ENCODE measurements around the gene OTOS.

The OTOS gene

DNA sequence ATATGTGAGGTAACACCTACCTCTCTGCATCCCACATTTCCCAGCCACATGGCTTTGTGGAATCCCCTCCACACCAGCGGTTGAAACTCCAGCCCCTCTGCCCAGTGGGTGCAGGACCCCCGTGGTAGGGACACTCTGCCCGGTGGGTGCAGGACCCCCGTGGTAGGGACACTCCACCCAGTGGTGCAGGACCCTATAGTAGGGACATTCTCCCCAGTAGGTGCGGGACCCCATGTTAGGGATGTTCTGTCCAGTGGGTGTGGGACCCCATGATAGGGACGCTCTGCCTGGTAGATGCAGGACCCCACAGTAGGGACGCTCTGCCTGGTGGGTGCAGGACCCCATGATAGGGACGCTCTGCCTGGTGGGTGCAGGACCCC, 15.8 kb downstream of the OTOS start:
- H3K27me3 ChIP-seq (ENCODE audit: control insufficient read depth in 5 of 5, insufficient read depth in 4 of 5, low read length in 5 of 5), result peaks cover 0 to 4% (median 0%) of the 10 kb centered on the region in 5 donors
- no peak overlapping the region for H3K4me3 ChIP-seq (ENCODE audit: low read depth in 1 of 5, low read length in 5 of 5)
- H3K9me3 ChIP-seq (ENCODE audit: control insufficient read depth in 5 of 5, low read length in 5 of 5), result no peaks in the 10 kb centered on the region
- peaks cover 0 to 37% (median 35%) of the 10 kb centered on the region in 5 donors for H3K36me3 ChIP-seq (ENCODE audit: control insufficient read depth in 5 of 5, insufficient read depth in 5 of 5, low read length in 5 of 5)
- no peak overlapping the region for H3K9ac ChIP-seq (ENCODE audit: low read length in 5 of 5)
- H3K4me1 ChIP-seq (ENCODE audit: control insufficient read depth in 5 of 5, insufficient read depth in 5 of 5, low read length in 5 of 5), result no peaks in the 10 kb centered on the region
- no peak overlapping the region for H3K27ac ChIP-seq (ENCODE audit: low read depth, low read length)

DNA sequence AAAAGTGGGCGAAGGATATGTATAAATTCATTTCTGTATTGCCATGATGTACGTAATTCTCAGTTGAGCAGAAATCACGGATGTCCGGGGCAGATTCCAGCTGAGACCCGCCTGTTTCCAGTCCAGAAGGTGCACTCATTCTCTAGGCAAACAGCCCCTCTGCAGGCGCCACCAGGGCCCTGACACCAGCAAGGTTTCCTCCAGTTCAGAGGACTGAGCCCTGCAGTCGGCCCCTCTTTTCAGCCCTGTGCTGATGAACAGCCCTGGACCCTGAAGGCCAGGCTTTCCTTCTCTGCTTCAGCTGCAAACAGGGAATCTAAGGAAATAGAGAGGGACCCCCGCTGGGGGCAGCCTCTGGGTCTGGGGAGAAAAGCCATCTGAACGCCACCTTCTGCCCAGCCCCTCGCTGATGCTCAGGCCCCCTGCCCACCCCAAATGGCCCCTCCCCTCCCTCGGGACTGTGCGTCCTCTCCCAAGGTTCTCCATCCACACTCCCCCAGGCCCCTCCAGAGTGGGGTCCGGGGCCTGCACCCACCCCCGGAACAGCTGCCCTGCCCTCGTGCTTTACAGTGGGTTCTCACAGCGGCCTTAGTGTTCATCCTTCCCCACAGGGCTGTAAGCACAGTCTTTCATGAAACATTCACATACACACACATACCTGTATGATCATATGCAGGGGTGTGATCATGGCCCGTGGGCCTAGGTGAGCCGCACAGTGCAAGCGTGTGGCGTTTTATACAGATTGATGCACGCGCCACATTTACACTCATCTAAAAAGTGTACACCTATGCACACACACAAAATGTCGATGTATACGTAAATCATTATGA, 16.4 kb downstream of the OTOS start:
- Histone ChIP-seq H3K9me3 (ENCODE audit: control insufficient read depth in 5 of 5, low read length in 5 of 5) (peaks cover 0 to 2% (median 0%) of the 10 kb centered on the region in 5 donors), H3K9ac (ENCODE audit: low read length in 5 of 5) (no peak overlapping the region), H3K27ac (ENCODE audit: low read depth, low read length) (no peak overlapping the region)

DNA sequence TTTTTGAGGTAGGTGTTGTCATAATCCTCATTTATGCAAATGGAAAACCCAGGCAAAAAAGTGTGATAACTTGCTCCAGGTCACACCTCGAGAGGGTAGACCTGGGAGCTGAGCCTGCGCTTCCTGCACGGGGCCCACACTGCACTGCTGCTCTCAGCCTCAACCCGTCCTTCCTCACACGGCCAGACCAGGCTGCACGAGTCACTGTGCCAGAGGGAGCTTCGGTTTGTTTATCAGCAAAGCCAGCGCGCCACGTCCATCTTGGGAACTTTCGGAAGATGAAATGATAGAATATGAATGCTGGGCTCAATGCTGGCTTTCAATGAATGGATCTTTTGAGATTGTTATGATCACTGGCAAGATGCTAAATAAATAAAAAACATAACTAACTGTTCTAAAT, 18.8 kb downstream of the OTOS start:
- H3K4me3 ChIP-seq (ENCODE audit: low read depth in 1 of 5, low read length in 5 of 5), result no peak overlapping the region
- peaks cover 0 to 8% (median 3%) of the 10 kb centered on the region in 5 donors for H3K9me3 ChIP-seq (ENCODE audit: control insufficient read depth in 5 of 5, low read length in 5 of 5)
- H3K27me3 ChIP-seq (ENCODE audit: control insufficient read depth in 5 of 5, insufficient read depth in 4 of 5, low read length in 5 of 5), result peaks cover 0 to 4% (median 0%) of the 10 kb centered on the region in 5 donors
- no peak overlapping the region for H3K9ac ChIP-seq (ENCODE audit: low read length in 5 of 5)
- H3K27ac ChIP-seq (ENCODE audit: low read depth, low read length), result no peak overlapping the region
- H3K4me1 ChIP-seq (ENCODE audit: control insufficient read depth in 5 of 5, insufficient read depth in 5 of 5, low read length in 5 of 5), result no peaks in the 10 kb centered on the region
- H3K36me3 ChIP-seq (ENCODE audit: control insufficient read depth in 5 of 5, insufficient read depth in 5 of 5, low read length in 5 of 5), result peaks cover 0 to 12% (median 10%) of the 10 kb centered on the region in 5 donors

More for the DNA sequence above, 16.4 kb downstream of the OTOS start:
- Histone ChIP-seq H3K27me3 (ENCODE audit: control insufficient read depth in 5 of 5, insufficient read depth in 4 of 5, low read length in 5 of 5) (peaks cover 0 to 4% (median 0%) of the 10 kb centered on the region in 5 donors), H3K36me3 (ENCODE audit: control insufficient read depth in 5 of 5, insufficient read depth in 5 of 5, low read length in 5 of 5) (peaks cover 0 to 31% (median 29%) of the 10 kb centered on the region in 5 donors), H3K4me3 (ENCODE audit: low read depth in 1 of 5, low read length in 5 of 5) (no peak overlapping the region), H3K4me1 (ENCODE audit: control insufficient read depth in 5 of 5, insufficient read depth in 5 of 5, low read length in 5 of 5) (no peaks in the 10 kb centered on the region)

DNA sequence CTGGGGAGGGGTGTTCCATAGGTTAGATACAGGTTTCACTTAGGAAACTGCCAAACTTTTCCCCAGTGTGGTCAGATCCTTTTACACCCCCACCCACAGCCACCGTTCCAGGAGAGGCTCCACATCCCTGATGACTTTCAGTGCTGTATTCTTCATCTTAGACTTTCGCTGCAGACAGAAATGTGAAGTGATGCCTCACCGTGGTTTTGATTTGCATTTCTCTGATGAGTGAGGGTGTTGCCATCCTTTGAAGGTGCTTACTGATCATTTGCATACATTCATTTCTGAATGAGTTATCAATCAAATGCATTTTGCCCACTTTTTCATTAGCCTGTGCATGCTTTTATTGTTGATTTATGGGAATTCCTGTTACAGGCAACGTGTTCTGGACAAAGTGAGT, 19.3 kb downstream of the OTOS start:
- H3K4me1 ChIP-seq (ENCODE audit: control insufficient read depth in 5 of 5, insufficient read depth in 5 of 5, low read length in 5 of 5), result no peaks in the 10 kb centered on the region

GRCh38 chr2:240114233-240114632, 26.2 kb downstream of the OTOS start:
- no peaks in the 10 kb centered on the region for H3K4me1 ChIP-seq (ENCODE audit: control insufficient read depth in 5 of 5, insufficient read depth in 5 of 5, low read length in 5 of 5)
- peaks cover 0 to 16% (median 12%) of the 10 kb centered on the region in 5 donors for H3K27me3 ChIP-seq (ENCODE audit: control insufficient read depth in 5 of 5, insufficient read depth in 4 of 5, low read length in 5 of 5)
- no peak overlapping the region for H3K9ac ChIP-seq (ENCODE audit: low read length in 5 of 5)
- no peak overlapping the region for H3K27ac ChIP-seq (ENCODE audit: low read depth, low read length)
- peaks cover 0 to 8% (median 3%) of the 10 kb centered on the region in 5 donors for H3K9me3 ChIP-seq (ENCODE audit: control insufficient read depth in 5 of 5, low read length in 5 of 5)
- H3K36me3 ChIP-seq (ENCODE audit: control insufficient read depth in 5 of 5, insufficient read depth in 5 of 5, low read length in 5 of 5), result no peaks in the 10 kb centered on the region
- no peak overlapping the region for H3K4me3 ChIP-seq (ENCODE audit: low read depth in 1 of 5, low read length in 5 of 5)

More for the DNA sequence above, 19.3 kb downstream of the OTOS start:
- H3K27me3 ChIP-seq (ENCODE audit: control insufficient read depth in 5 of 5, insufficient read depth in 4 of 5, low read length in 5 of 5), result peaks cover 0 to 4% (median 0%) of the 10 kb centered on the region in 5 donors
- no peak overlapping the region for H3K4me3 ChIP-seq (ENCODE audit: low read depth in 1 of 5, low read length in 5 of 5)
- peaks cover 0 to 8% (median 3%) of the 10 kb centered on the region in 5 donors for H3K9me3 ChIP-seq (ENCODE audit: control insufficient read depth in 5 of 5, low read length in 5 of 5)
- H3K36me3 ChIP-seq (ENCODE audit: control insufficient read depth in 5 of 5, insufficient read depth in 5 of 5, low read length in 5 of 5), result peaks cover 0 to 7% (median 6%) of the 10 kb centered on the region in 5 donors
- H3K9ac ChIP-seq (ENCODE audit: low read length in 5 of 5), result no peak overlapping the region
- no peak overlapping the region for H3K27ac ChIP-seq (ENCODE audit: low read depth, low read length)

DNA sequence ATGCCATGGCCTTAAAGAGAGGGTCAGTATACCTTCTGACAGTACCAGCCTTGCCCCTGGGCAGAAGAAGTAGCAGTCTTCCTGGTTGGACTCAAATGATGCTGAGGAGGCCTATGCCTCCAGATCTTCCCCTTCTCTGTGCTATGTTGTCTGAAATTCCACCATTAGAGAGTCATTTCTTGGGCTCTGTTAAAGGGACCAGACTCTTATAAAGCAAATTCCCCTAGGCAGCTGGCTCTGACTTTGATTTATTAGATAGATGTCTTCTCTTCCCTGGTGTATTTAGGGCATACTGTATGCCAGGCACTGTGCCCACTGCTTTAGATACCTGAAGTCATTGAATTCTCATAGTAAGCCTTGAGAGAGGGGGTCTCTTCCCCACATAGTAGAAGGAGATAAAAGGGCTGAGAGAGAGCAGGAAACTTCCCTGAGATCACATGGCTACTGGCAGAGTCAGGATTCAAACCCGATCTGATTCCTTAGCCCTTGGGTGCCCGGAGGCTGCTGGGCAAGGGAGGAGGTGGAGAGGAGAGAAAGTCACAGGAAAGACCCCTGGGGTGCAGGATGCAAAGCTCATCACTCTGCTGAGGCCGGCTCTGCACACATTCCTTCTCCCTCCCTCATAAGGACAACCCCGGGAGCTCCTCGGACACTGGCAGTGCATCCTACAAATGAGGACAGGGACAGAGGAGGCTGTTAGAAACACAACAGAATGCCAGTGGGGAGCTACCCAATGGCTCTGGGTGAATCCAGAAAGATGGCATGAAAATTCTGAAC, 27.4 kb downstream of the OTOS start:
- Histone ChIP-seq H3K36me3 (ENCODE audit: control insufficient read depth in 5 of 5, insufficient read depth in 5 of 5, low read length in 5 of 5) (no peaks in the 10 kb centered on the region), H3K9me3 (ENCODE audit: control insufficient read depth in 5 of 5, low read length in 5 of 5) (peaks cover 0 to 3% (median 0%) of the 10 kb centered on the region in 5 donors), H3K9ac (ENCODE audit: low read length in 5 of 5) (no peak overlapping the region), H3K27me3 (ENCODE audit: control insufficient read depth in 5 of 5, insufficient read depth in 4 of 5, low read length in 5 of 5) (peaks cover 0 to 17% (median 12%) of the 10 kb centered on the region in 5 donors), H3K27ac (ENCODE audit: low read depth, low read length) (no peak overlapping the region), H3K4me3 (ENCODE audit: low read depth in 1 of 5, low read length in 5 of 5) (no peak overlapping the region), H3K4me1 (ENCODE audit: control insufficient read depth in 5 of 5, insufficient read depth in 5 of 5, low read length in 5 of 5) (no peaks in the 10 kb centered on the region)

DNA sequence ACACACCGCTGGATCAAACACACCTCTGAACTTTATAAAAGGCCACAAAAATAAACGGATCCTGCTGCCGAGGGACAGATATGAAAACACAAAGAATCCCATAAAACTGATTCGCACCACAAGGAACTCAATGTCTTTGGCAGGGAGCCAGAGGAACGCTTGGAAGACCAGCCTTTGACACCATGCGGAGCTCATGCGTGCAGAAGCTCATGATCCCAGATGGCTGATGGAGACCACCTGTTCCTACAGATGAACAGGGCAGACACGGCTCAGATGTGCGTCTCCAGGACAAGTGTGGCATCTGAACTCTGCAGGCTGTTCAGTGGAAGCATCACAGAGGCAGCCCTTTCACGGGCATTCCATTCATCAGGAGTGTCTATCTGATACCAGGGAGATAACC, 29.2 kb downstream of the OTOS start:
- no peaks in the 10 kb centered on the region for H3K4me1 ChIP-seq (ENCODE audit: control insufficient read depth in 5 of 5, insufficient read depth in 5 of 5, low read length in 5 of 5)
- peaks cover 0 to 2% (median 0%) of the 10 kb centered on the region in 5 donors for H3K9me3 ChIP-seq (ENCODE audit: control insufficient read depth in 5 of 5, low read length in 5 of 5)
- H3K27ac ChIP-seq (ENCODE audit: low read depth, low read length), result no peak overlapping the region
- H3K9ac ChIP-seq (ENCODE audit: low read length in 5 of 5), result no peak overlapping the region
- peaks cover 0 to 24% (median 18%) of the 10 kb centered on the region in 5 donors for H3K27me3 ChIP-seq (ENCODE audit: control insufficient read depth in 5 of 5, insufficient read depth in 4 of 5, low read length in 5 of 5)
- H3K36me3 ChIP-seq (ENCODE audit: control insufficient read depth in 5 of 5, insufficient read depth in 5 of 5, low read length in 5 of 5), result no peaks in the 10 kb centered on the region
- no peak overlapping the region for H3K4me3 ChIP-seq (ENCODE audit: low read depth in 1 of 5, low read length in 5 of 5)

GRCh38 chr2:240109386-240109785, 31.1 kb downstream of the OTOS start:
- H3K4me1 ChIP-seq (ENCODE audit: control insufficient read depth in 5 of 5, insufficient read depth in 5 of 5, low read length in 5 of 5), result no peaks in the 10 kb centered on the region
- H3K9ac ChIP-seq (ENCODE audit: low read length in 5 of 5), result no peak overlapping the region
- peaks cover 0 to 2% (median 0%) of the 10 kb centered on the region in 5 donors for H3K9me3 ChIP-seq (ENCODE audit: control insufficient read depth in 5 of 5, low read length in 5 of 5)
- H3K36me3 ChIP-seq (ENCODE audit: control insufficient read depth in 5 of 5, insufficient read depth in 5 of 5, low read length in 5 of 5), result no peaks in the 10 kb centered on the region
- peaks cover 0 to 29% (median 27%) of the 10 kb centered on the region in 5 donors for H3K27me3 ChIP-seq (ENCODE audit: control insufficient read depth in 5 of 5, insufficient read depth in 4 of 5, low read length in 5 of 5)
- H3K27ac ChIP-seq (ENCODE audit: low read depth, low read length), result no peak overlapping the region
- no peak overlapping the region for H3K4me3 ChIP-seq (ENCODE audit: low read depth in 1 of 5, low read length in 5 of 5)

DNA sequence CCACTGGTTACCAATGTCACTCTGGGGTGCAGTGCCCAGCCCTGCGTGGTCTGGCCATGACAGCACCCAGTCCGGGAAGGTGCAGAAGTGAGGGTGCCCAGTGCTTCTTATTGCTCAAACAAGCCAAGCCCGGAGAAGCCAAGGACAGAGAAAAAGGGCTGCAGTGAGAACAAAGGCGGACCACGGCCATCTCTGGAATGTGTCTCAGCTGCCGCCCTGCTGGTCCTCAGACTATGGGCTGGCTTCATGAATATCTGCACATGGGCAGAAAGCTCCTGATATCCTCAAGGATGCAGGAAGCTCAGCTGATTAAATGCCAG, 33.0 kb downstream of the OTOS start:
- Histone ChIP-seq H3K27me3 (ENCODE audit: control insufficient read depth in 5 of 5, insufficient read depth in 4 of 5, low read length in 5 of 5) (peaks cover 0 to 25% (median 22%) of the 10 kb centered on the region in 5 donors), H3K36me3 (ENCODE audit: control insufficient read depth in 5 of 5, insufficient read depth in 5 of 5, low read length in 5 of 5) (no peaks in the 10 kb centered on the region), H3K27ac (ENCODE audit: low read depth, low read length) (no peak overlapping the region), H3K4me1 (ENCODE audit: control insufficient read depth in 5 of 5, insufficient read depth in 5 of 5, low read length in 5 of 5) (no peaks in the 10 kb centered on the region), H3K9me3 (ENCODE audit: control insufficient read depth in 5 of 5, low read length in 5 of 5) (peaks cover 0 to 2% (median 0%) of the 10 kb centered on the region in 5 donors), H3K4me3 (ENCODE audit: low read depth in 1 of 5, low read length in 5 of 5) (no peak overlapping the region), H3K9ac (ENCODE audit: low read length in 5 of 5) (no peak overlapping the region)

Data from subcutaneous abdominal adipose tissue (tissue), 5 donors.